Upper lobe of left lung (tissue), 4 donors: ENCODE results near the gene LRBA.

ENCODE experiments used
- CTCF ChIP-seq, 6 experiments: fragments of 450-650 bp in 4 of 6; fragments of 200-600 bp in 2 of 6; sonication (generic) in 2 of 6; IDR thresholded peaks; one replicate each; pipeline ENCODE4 v1.5.1; 2016 to 2019; ENCODE audit warnings: antibody characterized with exemption in 6 of 6
- EP300 ChIP-seq, 4 donors: sonication (generic); formaldehyde crosslinking; IDR thresholded peaks; one replicate each; pipeline ENCODE4 v1.5.1; 2017; ENCODE audit warnings: antibody characterized with exemption in 4 of 4, control low read depth in 2 of 4
- POLR2A ChIP-seq, 4 donors: fragments of 450-650 bp; IDR thresholded peaks; one replicate each; pipeline ENCODE4 v1.5.1; 2016 to 2017; ENCODE audit warnings: antibody characterized with exemption in 4 of 4, mild to moderate bottlenecking in 2 of 4
- POLR2AphosphoS5 ChIP-seq, 2 donors: sonication (generic); formaldehyde crosslinking; IDR thresholded peaks; one replicate each; pipeline ENCODE4 v1.5.1; 2017; ENCODE audit warnings: antibody characterized with exemption in 2 of 2

GRCh38 chr4:150310159-150310895 lies 704.8 kb downstream of the LRBA start:
- no peak for TF ChIP-seq CTCF (IDR thresholded peaks at IDR 0.05)
- TF ChIP-seq POLR2A (IDR thresholded peaks at IDR 0.05) = no peak
- no peak for TF ChIP-seq POLR2AphosphoS5 (IDR thresholded peaks at IDR 0.05)
- TF ChIP-seq EP300 (IDR thresholded peaks at IDR 0.05) = no peak
